HCT116 (cell line): ENCODE data around the gene SERINC1. TPM values are rescaled to one million over a fixed set of nuclear protein-coding genes. Genes with fewer than 3 reads are reported as not detected.

Experiments used
- ATAC-seq: fragments of 200-7000 bp; cut with Tn5 transposase; 2 replicates; pipeline ENCODE4 v1.9.1; 2020; ENCODE audit warnings: mild to moderate bottlenecking, moderate library complexity
- BruUV-seq: library from RNA; stranded (reverse); fragments of 400-500 nt; replicated peaks from 2 replicates; lab custom pipeline; 2021; lab: Mats Ljungman, UMichigan
- CTCF ChIA-PET: fragments of 300-600 bp; sonication (Branson Sonifier 250); formaldehyde crosslinking; loops from one replicate; lab custom pipeline; 2021; ENCODE audit warnings: antibody characterized with exemption; lab: Charles Lee
- POLR2A ChIA-PET: fragments of 300-600, 350-600 bp; sonication (Branson Sonifier 250); formaldehyde crosslinking; loops from one replicate; lab custom pipeline; 2021; ENCODE audit warnings: antibody characterized with exemption; lab: Charles Lee
- RAD21 ChIA-PET, 2 experiments: fragments of 300-600 bp; sonication (Branson Sonifier 250); formaldehyde crosslinking; loops; one replicate each; lab custom pipeline; 2023; ENCODE audit warnings: low total read pairs in 2 of 2; ENCODE audit not compliant: uncharacterized antibody in 2 of 2, unreplicated experiment in 2 of 2, low non-redundant PET in 1 of 2; lab: Charles Lee
- DNase-seq: peaks from one replicate; pipeline ENCODE4 v3.0.0-alpha.2; 2010; ENCODE audit warnings: low read depth, low spot score
- H2AFZ ChIP-seq: fragments of 200-600 bp; shearing (Covaris generic), sonication (generic); 2 replicates; pipeline ENCODE4 v1.6.1; 2017; ENCODE audit warnings: low read depth, mixed run types, mixed read lengths, antibody characterized with exemption, low read length; ENCODE audit not compliant: poor library complexity, severe bottlenecking
- H3K27ac ChIP-seq: 2 replicates; pipeline ENCODE4 v1.5.1; 2012; ENCODE audit warnings: low read depth, low read length
- H3K27me3 ChIP-seq: fragments of 200-600 bp; sonication (generic); 2 replicates; pipeline ENCODE4 v1.6.1; 2016; ENCODE audit warnings: mixed run types, low read length, mixed read lengths; ENCODE audit not compliant: insufficient read depth
- H3K36me3 ChIP-seq, 2 experiments: fragments of 200-500 bp in 1 of 2; fragments of 200-600 bp in 1 of 2; sonication (Bioruptor generic) in 1 of 2; sonication (generic) in 1 of 2; 2 replicates each; pipeline versions ENCODE4 v1.5.1 to v1.6.1; 2014 to 2016; ENCODE audit warnings: low read length in 2 of 2, inconsistent platforms in 1 of 2, mixed read lengths in 1 of 2, mixed run types in 1 of 2; ENCODE audit not compliant: insufficient read depth in 2 of 2, control insufficient read depth in 1 of 2
- H3K4me1 ChIP-seq, 2 experiments: fragments of 200-600 bp in 1 of 2; sonication (generic) in 1 of 2; 2 replicates each; pipeline versions ENCODE4 v1.5.1 to v1.6.1; 2012 to 2017; ENCODE audit warnings: low read length in 2 of 2, inconsistent platforms in 1 of 2, mild to moderate bottlenecking in 1 of 2, mixed read lengths in 1 of 2, mixed run types in 1 of 2, moderate library complexity in 1 of 2; ENCODE audit not compliant: insufficient read depth in 2 of 2, control insufficient read depth in 1 of 2
- H3K4me2 ChIP-seq: fragments of 200-600 bp; sonication (generic); 2 replicates; pipeline ENCODE4 v1.6.1; 2017; ENCODE audit warnings: mixed run types, low read length, mixed read lengths
- H3K4me3 ChIP-seq, 2 experiments: fragments of 200-600 bp in 1 of 2; sonication (generic) in 1 of 2; replicated peaks in 1 of 2; 2 replicates each; pipeline ENCODE4 v1.5.1; 2011 to 2016; ENCODE audit warnings: low read length in 2 of 2, control low read depth in 1 of 2, low read depth in 1 of 2, mild to moderate bottlenecking in 1 of 2, mixed read lengths in 1 of 2, mixed run types in 1 of 2
- H3K79me2 ChIP-seq: fragments of 200-600 bp; sonication (generic); 2 replicates; pipeline ENCODE4 v1.6.1; 2017; ENCODE audit warnings: mild to moderate bottlenecking, mixed run types, low read length, moderate library complexity, mixed read lengths; ENCODE audit not compliant: insufficient read depth
- H3K9ac ChIP-seq: fragments of 200-600 bp; sonication (generic); 2 replicates; pipeline ENCODE4 v1.6.1; 2016; ENCODE audit warnings: low read length, mixed read lengths
- H3K9me2 ChIP-seq: fragments of 200-600 bp; sonication (generic), shearing (Covaris generic); 2 replicates; pipeline ENCODE4 v1.6.1; 2017; ENCODE audit warnings: mixed run types, mild to moderate bottlenecking, moderate library complexity; ENCODE audit not compliant: insufficient read depth
- H3K9me3 ChIP-seq, 2 experiments: fragments of 200-500 bp in 1 of 2; fragments of 200-600 bp in 1 of 2; sonication (Bioruptor generic) in 1 of 2; sonication (generic) in 1 of 2; 2 replicates each; pipeline ENCODE4 v1.6.1; 2014 to 2017; ENCODE audit warnings: low read length in 2 of 2, mixed read lengths in 2 of 2, inconsistent platforms in 1 of 2, low read depth in 1 of 2, mild to moderate bottlenecking in 1 of 2, mixed run types in 1 of 2, moderate library complexity in 1 of 2; ENCODE audit not compliant: control insufficient read depth in 1 of 2, insufficient read depth in 1 of 2
- H4K20me1 ChIP-seq: fragments of 200-600 bp; sonication (generic), shearing (Covaris generic); 2 replicates; pipeline ENCODE4 v1.6.1; 2017; ENCODE audit warnings: mixed run types, mild to moderate bottlenecking, moderate library complexity; ENCODE audit not compliant: insufficient read depth
- EGR1 ChIP-seq: IDR thresholded peaks from 2 replicates; pipeline ENCODE4 v1.6.1; 2012; ENCODE audit warnings: low read depth
- ELF1 ChIP-seq: IDR thresholded peaks from 2 replicates; pipeline ENCODE4 v1.6.1; 2012; ENCODE audit warnings: low read depth, borderline replicate concordance
- EZH2phosphoT487 ChIP-seq: fragments of 200-600 bp; IDR thresholded peaks from 2 replicates; pipeline ENCODE4 v1.6.1; 2018; ENCODE audit warnings: antibody characterized with exemption, borderline replicate concordance
- FOSL1 ChIP-seq: IDR thresholded peaks from 2 replicates; pipeline ENCODE4 v1.6.1; 2012; ENCODE audit warnings: low read depth
- JUND ChIP-seq: IDR thresholded peaks from 2 replicates; pipeline ENCODE4 v1.6.1; 2012
- POLR2A ChIP-seq: IDR thresholded peaks from 2 replicates; pipeline ENCODE4 v1.7.0; 2011; ENCODE audit warnings: borderline replicate concordance; ENCODE audit not compliant: insufficient read depth, insufficient read length; ENCODE audit errors: extremely low read depth
- POLR2AphosphoS5 ChIP-seq: IDR thresholded peaks from 2 replicates; pipeline ENCODE4 v1.6.1; 2011; ENCODE audit warnings: mild to moderate bottlenecking, low read depth, low read length, moderate library complexity
- SIN3A ChIP-seq: IDR thresholded peaks from 2 replicates; pipeline ENCODE4 v1.6.1; 2012; ENCODE audit warnings: low read depth
- SP1 ChIP-seq: IDR thresholded peaks from 2 replicates; pipeline ENCODE4 v1.6.1; 2012; ENCODE audit warnings: low read depth
- SRF ChIP-seq: IDR thresholded peaks from 2 replicates; pipeline ENCODE4 v1.6.1; 2012; ENCODE audit warnings: low read depth
- TCF7L2 ChIP-seq: IDR thresholded peaks from 2 replicates; pipeline ENCODE4 v1.7.0; 2011; ENCODE audit warnings: borderline replicate concordance, inconsistent platforms; ENCODE audit not compliant: insufficient read depth, insufficient read length; ENCODE audit errors: extremely low read depth
- YY1 ChIP-seq: IDR thresholded peaks from 2 replicates; pipeline ENCODE4 v1.6.1; 2011; ENCODE audit warnings: low read length, low read depth, moderate library complexity, mild to moderate bottlenecking; ENCODE audit not compliant: insufficient replicate concordance; ENCODE audit errors: extremely low read depth
- ZFX ChIP-seq: fragments of 450-650 bp; IDR thresholded peaks from 2 replicates; pipeline ENCODE4 v1.6.1; 2017
- intact Hi-C: fragments of 100-400 bp; cut with micrococcal nuclease; formaldehyde crosslinking; loops from 2 replicates; pipeline ENCODE4 v1.10.0; 2022
- total RNA-seq: library from RNA; stranded (reverse); gene quantifications from one replicate; pipeline ENCODE4 v1.2.1, GENCODE V29; 2021; ENCODE audit not compliant: unreplicated experiment
- TF ChIP-seq, protein P1 (sequence below): IDR thresholded peaks from 2 replicates; pipeline ENCODE4 v1.6.1; 2012
- TF ChIP-seq, protein P2 (sequence below): IDR thresholded peaks from 2 replicates; pipeline ENCODE4 v1.6.1; 2012
- TF ChIP-seq, protein P3 (sequence below): IDR thresholded peaks from 2 replicates; pipeline ENCODE4 v1.6.1; 2011; ENCODE audit warnings: mild to moderate bottlenecking, low read length, moderate library complexity; ENCODE audit not compliant: insufficient replicate concordance; ENCODE audit errors: extremely low read depth

SERINC1 gene
- total RNA-seq, 1 experiment from 2014 or later: 45.2 TPM

DNA sequence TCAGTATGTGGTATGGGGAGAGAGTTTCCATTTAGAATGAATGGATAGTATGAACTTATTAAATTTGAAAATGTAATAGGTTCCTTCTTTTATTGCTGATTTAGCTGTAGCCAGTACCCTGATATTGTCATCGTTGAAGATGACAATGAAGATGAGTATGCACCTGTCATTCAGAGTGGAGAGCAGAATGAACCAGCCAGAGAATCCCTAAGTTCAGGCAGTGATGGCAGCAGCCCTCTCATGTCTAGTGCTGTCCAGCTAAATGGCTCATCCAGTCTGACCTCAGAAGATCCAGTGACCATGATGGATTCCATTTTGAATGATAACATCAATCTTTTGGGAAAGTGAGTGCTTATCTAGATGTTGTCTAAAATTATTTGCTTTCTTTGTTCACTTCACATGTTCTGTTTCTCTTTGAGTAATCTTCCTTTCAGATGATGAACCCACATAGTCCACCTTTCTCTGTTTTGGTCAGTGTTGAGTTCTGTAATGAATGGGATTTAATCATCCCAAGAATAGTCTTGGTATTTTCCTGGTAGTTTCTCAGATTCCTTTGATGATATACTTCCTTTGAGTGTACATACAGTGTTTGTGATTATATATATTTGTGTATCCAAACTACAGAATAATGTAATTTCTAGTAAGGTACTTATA, 48.9 kb downstream of the SERINC1 start:
- H3K4me1 ChIP-seq: no peaks in the 10 kb centered on the region
- H3K9me2 ChIP-seq: no peaks in the 10 kb centered on the region
- no peak overlapping the region for H3K27ac ChIP-seq
- ChIA-PET POLR2A (no interaction called here), CTCF (no interaction called here), RAD21 (no interaction called here)
- BruUV-seq: no TSS peak
- peaks cover 25 to 31% of the 10 kb centered on the region in 2 experiments for H3K36me3 ChIP-seq
- no peak for TF ChIP-seq ZFX
- TF ChIP-seq EGR1: no peak
- TF ChIP-seq, protein P1, sequence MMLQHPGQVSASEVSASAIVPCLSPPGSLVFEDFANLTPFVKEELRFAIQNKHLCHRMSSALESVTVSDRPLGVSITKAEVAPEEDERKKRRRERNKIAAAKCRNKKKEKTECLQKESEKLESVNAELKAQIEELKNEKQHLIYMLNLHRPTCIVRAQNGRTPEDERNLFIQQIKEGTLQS: no peak
- TF ChIP-seq ELF1: no peak
- TF ChIP-seq EZH2phosphoT487: no peak
- no peak for TF ChIP-seq FOSL1
- TF ChIP-seq SIN3A: no peak
- TF ChIP-seq JUND: no peak
- no peak for ATAC-seq
- no peaks in the 10 kb centered on the region for H3K79me2 ChIP-seq
- H3K9ac ChIP-seq: no peak overlapping the region
- no peak overlapping the region for H3K4me2 ChIP-seq
- H3K27me3 ChIP-seq: no peaks in the 10 kb centered on the region
- H4K20me1 ChIP-seq: no peaks in the 10 kb centered on the region
- no peak overlapping the region for H3K4me3 ChIP-seq
- DNase-seq: no peak
- intact Hi-C loops: no loop called here
- H3K9me3 ChIP-seq: no peaks in the 10 kb centered on the region
- H2AFZ ChIP-seq: no peak overlapping the region

DNA sequence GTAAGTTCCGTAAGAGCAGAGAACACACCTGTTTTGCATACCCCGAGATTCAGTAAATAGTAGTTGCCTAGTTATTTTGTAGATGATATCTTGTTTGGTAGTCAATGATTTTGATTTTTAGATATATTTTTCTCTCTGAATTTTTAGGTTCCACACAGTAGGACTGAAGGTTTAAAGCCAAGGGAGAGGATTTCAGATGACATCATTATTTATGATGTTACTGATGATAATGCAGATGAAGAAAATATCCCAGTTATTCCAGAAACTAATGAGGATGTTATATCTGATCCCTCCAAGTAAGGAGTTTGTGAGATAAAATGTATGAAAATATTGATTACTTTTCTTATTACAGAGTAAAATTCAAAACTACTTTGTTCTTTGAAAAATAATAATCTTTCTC, 49.6 kb downstream of the SERINC1 start:
- H3K9me2 ChIP-seq: no peaks in the 10 kb centered on the region
- H3K27me3 ChIP-seq: no peaks in the 10 kb centered on the region
- CTCF ChIA-PET: no interaction called here
- H3K79me2 ChIP-seq: no peaks in the 10 kb centered on the region
- POLR2A ChIA-PET: no interaction called here
- intact Hi-C loops: no loop called here
- no peak overlapping the region for H3K27ac ChIP-seq
- no TSS peak for BruUV-seq
- no peaks in the 10 kb centered on the region for H3K9me3 ChIP-seq
- no peak overlapping the region for H2AFZ ChIP-seq
- no peaks in the 10 kb centered on the region for H3K4me1 ChIP-seq
- ATAC-seq (no peak), DNase-seq (no peak)
- RAD21 ChIA-PET: no interaction called here
- H3K9ac ChIP-seq: no peak overlapping the region
- H3K4me3 ChIP-seq: no peak overlapping the region
- H3K36me3 ChIP-seq: peaks cover 24 to 31% of the 10 kb centered on the region in 2 experiments
- no peak overlapping the region for H3K4me2 ChIP-seq
- H4K20me1 ChIP-seq: no peaks in the 10 kb centered on the region
- TF ChIP-seq ELF1: no peak
- TF ChIP-seq SIN3A: no peak
- TF ChIP-seq EZH2phosphoT487: no peak
- TF ChIP-seq EGR1: no peak
- TF ChIP-seq, protein P2, sequence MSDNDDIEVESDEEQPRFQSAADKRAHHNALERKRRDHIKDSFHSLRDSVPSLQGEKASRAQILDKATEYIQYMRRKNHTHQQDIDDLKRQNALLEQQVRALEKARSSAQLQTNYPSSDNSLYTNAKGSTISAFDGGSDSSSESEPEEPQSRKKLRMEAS: no peak
- TF ChIP-seq YY1: no peak
- TF ChIP-seq, protein P1: no peak
- no peak for TF ChIP-seq SP1
- no peak for TF ChIP-seq TCF7L2
- TF ChIP-seq POLR2A: no peak
- TF ChIP-seq POLR2AphosphoS5: no peak
- TF ChIP-seq, protein P3, sequence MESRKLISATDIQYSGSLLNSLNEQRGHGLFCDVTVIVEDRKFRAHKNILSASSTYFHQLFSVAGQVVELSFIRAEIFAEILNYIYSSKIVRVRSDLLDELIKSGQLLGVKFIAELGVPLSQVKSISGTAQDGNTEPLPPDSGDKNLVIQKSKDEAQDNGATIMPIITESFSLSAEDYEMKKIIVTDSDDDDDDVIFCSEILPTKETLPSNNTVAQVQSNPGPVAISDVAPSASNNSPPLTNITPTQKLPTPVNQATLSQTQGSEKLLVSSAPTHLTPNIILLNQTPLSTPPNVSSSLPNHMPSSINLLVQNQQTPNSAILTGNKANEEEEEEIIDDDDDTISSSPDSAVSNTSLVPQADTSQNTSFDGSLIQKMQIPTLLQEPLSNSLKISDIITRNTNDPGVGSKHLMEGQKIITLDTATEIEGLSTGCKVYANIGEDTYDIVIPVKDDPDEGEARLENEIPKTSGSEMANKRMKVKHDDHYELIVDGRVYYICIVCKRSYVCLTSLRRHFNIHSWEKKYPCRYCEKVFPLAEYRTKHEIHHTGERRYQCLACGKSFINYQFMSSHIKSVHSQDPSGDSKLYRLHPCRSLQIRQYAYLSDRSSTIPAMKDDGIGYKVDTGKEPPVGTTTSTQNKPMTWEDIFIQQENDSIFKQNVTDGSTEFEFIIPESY: no peak
- TF ChIP-seq SRF: no peak
